Omental fat pad (tissue), 4 donors: Measurements from ENCODE around the gene PCNT. TPM values are rescaled to one million over a fixed set of nuclear protein-coding genes. Genes with fewer than 3 reads are reported as not detected.

Experiments
- ATAC-seq: fragments of 150-250 bp; one replicate; pipeline ENCODE4 v1.9.1; 2016; ENCODE audit warnings: mild to moderate bottlenecking, moderate library complexity; ENCODE audit not compliant: low FRiP score
- DNase-seq: peaks from one replicate; pipeline ENCODE4 v3.0.0-alpha.2; 2019; ENCODE audit warnings: low spot score
- total RNA-seq, 4 donors: library from RNA; depleted of rRNA; stranded (reverse); fragments of >200 nt; gene quantifications; one replicate each; pipeline ENCODE4 v1.1.0, GENCODE V29; 2016
- TF ChIP-seq, protein P1 (sequence below), 3 donors: fragments of 450-650 bp; IDR thresholded peaks; one replicate each; pipeline ENCODE4 v1.5.1; 2016 to 2017; ENCODE audit warnings: antibody characterized with exemption in 3 of 3, mild to moderate bottlenecking in 3 of 3, moderate library complexity in 2 of 3

The PCNT gene
- total RNA-seq, 4 donors from 2014 or later = 23.0 to 51.7 (median 24.4) TPM

- TF ChIP-seq, protein P1, sequence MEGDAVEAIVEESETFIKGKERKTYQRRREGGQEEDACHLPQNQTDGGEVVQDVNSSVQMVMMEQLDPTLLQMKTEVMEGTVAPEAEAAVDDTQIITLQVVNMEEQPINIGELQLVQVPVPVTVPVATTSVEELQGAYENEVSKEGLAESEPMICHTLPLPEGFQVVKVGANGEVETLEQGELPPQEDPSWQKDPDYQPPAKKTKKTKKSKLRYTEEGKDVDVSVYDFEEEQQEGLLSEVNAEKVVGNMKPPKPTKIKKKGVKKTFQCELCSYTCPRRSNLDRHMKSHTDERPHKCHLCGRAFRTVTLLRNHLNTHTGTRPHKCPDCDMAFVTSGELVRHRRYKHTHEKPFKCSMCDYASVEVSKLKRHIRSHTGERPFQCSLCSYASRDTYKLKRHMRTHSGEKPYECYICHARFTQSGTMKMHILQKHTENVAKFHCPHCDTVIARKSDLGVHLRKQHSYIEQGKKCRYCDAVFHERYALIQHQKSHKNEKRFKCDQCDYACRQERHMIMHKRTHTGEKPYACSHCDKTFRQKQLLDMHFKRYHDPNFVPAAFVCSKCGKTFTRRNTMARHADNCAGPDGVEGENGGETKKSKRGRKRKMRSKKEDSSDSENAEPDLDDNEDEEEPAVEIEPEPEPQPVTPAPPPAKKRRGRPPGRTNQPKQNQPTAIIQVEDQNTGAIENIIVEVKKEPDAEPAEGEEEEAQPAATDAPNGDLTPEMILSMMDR (IDR thresholded peaks at IDR 0.05) = no peak
- no peak for DNase-seq
- no peak for ATAC-seq
Measured at GRCh38 chr21:46346296-46347202, 22.6 kb downstream of the PCNT start.

DNA sequence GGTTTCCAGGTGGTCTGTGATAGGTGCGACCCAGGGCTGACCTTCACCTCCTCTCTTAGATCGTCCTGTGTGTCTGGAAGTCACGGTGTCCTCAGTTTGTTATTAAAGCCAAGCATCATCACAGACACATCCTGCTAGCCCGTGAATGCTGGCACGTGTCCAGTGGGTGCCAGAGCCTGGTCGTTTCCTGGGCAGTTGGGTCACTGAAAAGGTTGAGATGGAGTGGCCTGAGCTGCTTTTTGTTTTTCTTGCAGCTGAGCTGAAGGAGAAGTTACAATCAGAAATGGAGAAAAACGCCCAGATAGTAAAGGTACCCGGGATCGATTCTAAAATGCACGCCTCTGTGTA, 23.2 kb downstream of the PCNT start:
- ATAC-seq = no peak
- DNase-seq = no peak
- TF ChIP-seq, protein P1 (IDR thresholded peaks at IDR 0.05) = no peak

DNA sequence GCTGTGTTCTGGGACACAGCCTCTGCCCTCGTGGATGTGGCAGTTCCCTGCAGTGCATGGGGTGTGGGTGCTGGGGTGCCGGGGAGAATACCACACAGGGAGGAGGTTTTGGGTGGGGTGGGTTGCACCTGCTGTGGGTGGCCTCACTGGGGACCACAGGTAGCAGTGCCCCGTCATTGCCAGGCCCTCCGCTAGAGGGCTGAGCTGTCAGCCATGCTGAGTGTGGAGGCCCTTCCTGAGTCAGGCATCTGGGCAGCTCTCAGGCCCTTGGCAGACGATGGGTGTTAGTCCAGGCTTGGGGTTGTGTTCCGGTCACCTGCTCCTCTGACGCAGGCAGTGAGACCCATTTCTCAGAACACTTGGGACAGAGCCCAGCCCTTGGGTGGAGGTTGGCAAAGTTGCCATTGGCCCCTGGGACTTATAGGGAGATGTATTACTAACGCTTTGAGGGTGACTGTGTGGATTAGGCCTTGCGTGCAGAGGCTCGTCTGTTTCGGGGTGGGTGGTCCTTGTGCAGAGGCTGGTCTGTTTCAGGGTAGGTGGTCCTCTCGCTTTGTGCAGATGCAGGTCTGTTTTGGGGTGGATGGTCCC, 23.9 kb downstream of the PCNT start:
- no peak for DNase-seq
- TF ChIP-seq, protein P1 (IDR thresholded peaks at IDR 0.05) = no peak
- no peak for ATAC-seq

DNA sequence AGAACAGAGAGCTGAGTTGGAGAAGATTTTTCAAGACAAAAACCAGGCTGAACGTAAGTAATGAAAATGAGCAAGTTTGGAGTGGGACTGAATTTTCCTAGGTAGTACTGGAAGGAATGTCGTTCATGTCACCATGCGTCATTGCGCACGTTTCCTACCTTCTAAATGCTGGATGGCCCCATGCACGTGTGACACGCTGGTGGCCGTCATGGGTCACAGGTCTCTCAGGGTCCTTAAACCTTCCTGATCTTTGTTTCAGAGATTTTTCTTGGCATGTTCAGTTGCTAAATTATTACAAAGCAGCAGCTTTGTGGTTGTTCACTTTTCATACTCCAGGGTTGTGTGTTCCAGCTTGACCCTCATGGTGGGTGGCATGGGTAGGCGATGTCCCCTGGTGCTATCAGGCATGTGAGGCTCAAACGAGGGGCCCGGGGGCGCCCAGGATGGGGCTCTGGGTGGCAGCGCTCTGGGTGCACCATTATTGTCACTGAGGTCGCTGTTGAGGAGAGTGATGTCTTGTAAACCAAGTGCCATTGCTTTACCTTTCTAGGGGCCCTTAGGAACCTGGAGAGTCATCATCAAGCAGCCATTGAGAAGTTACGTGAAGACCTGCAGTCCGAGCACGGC, 25.3 kb downstream of the PCNT start:
- ATAC-seq (no peak), DNase-seq (no peak)
- TF ChIP-seq, protein P1 (IDR thresholded peaks at IDR 0.05) = no peak

- TF ChIP-seq, protein P1 (IDR thresholded peaks at IDR 0.05) = no peak
- DNase-seq = no peak
- no peak for ATAC-seq
Measured at GRCh38 chr21:46350571-46350970, 26.6 kb downstream of the PCNT start.

- TF ChIP-seq, protein P1 (IDR thresholded peaks at IDR 0.05) = no peak
- ATAC-seq (no peak), DNase-seq (no peak)
Measured at GRCh38 chr21:46350981-46351380, 27.0 kb downstream of the PCNT start.
